CD14-positive monocyte (primary cell): Measurements from ENCODE around the gene ARL3. TPM values are rescaled to one million over a fixed set of nuclear protein-coding genes. Genes with fewer than 3 reads are reported as not detected.

Experiments used
- DNase-seq, 3 donors: peaks; one replicate each; pipeline ENCODE4 v3.0.0-alpha.2; 2011 to 2022
- H2AFZ ChIP-seq: 2 replicates; pipeline ENCODE4 v1.6.0; 2012; ENCODE audit warnings: mild to moderate bottlenecking, low read depth, low read length, inconsistent platforms; ENCODE audit not compliant: insufficient read depth, poor library complexity, severe bottlenecking
- H3K27ac ChIP-seq, 2 donors: 1 replicate in 1 of 2; 2 replicates in 1 of 2; pipeline ENCODE4 v1.5.1; 2012 to 2013; ENCODE audit warnings: low read length in 2 of 2, control low read depth in 1 of 2, inconsistent platforms in 1 of 2, low read depth in 1 of 2, mild to moderate bottlenecking in 1 of 2
- H3K27me3 ChIP-seq, 2 donors: one replicate each; pipeline versions ENCODE4 v1.6.0 to v1.6.1; 2011 to 2013; ENCODE audit warnings: low read length in 2 of 2; ENCODE audit not compliant: control insufficient read depth in 2 of 2, insufficient read depth in 2 of 2
- H3K36me3 ChIP-seq, 2 donors: replicated peaks in 1 of 2; 1 replicate in 1 of 2; 2 replicates in 1 of 2; pipeline versions ENCODE4 v1.5.1 to v1.6.1; 2012 to 2013; ENCODE audit warnings: low read length in 2 of 2, control low read depth in 1 of 2, inconsistent platforms in 1 of 2, mild to moderate bottlenecking in 1 of 2; ENCODE audit not compliant: insufficient read depth in 2 of 2, control insufficient read depth in 1 of 2
- H3K4me1 ChIP-seq, 2 donors: 1 replicate in 1 of 2; 2 replicates in 1 of 2; pipeline versions ENCODE4 v1.5.1 to v1.6.1; 2012 to 2013; ENCODE audit warnings: low read length in 2 of 2, control low read depth in 1 of 2, inconsistent platforms in 1 of 2, mild to moderate bottlenecking in 1 of 2, moderate library complexity in 1 of 2; ENCODE audit not compliant: insufficient read depth in 2 of 2, control insufficient read depth in 1 of 2
- H3K4me2 ChIP-seq: replicated peaks from 2 replicates; pipeline ENCODE3; 2012; ENCODE audit warnings: low read length, moderate library complexity, mild to moderate bottlenecking; ENCODE audit not compliant: poor library complexity, severe bottlenecking; ENCODE audit errors: extremely low read depth
- H3K4me3 ChIP-seq, 3 experiments: fragments of 200-600 bp in 1 of 3; sonication (generic) in 1 of 3; replicated peaks in 1 of 3; 1 replicate in 2 of 3; 2 replicates in 1 of 3; pipeline ENCODE4 v1.5.1; 2011 to 2013; ENCODE audit warnings: low read length in 3 of 3, mild to moderate bottlenecking in 3 of 3, control low read depth in 2 of 3, low read depth in 2 of 3, inconsistent platforms in 1 of 3, moderate library complexity in 1 of 3
- H3K79me2 ChIP-seq: 2 replicates; pipeline ENCODE4 v1.6.0; 2012; ENCODE audit warnings: mild to moderate bottlenecking, control low read depth, inconsistent platforms, low read length, moderate library complexity; ENCODE audit not compliant: insufficient read depth
- H3K9ac ChIP-seq: 2 replicates; pipeline ENCODE4 v1.6.0; 2017; ENCODE audit warnings: low read length, mild to moderate bottlenecking; ENCODE audit not compliant: insufficient read depth, poor library complexity, severe bottlenecking
- H3K9me3 ChIP-seq, 2 donors: replicated peaks in 1 of 2; 1 replicate in 1 of 2; 2 replicates in 1 of 2; pipeline versions ENCODE4 v1.5.1 to v1.6.1; 2012 to 2013; ENCODE audit warnings: low read length in 2 of 2, control low read depth in 1 of 2; ENCODE audit not compliant: control insufficient read depth in 1 of 2, insufficient read depth in 1 of 2
- H4K20me1 ChIP-seq: 2 replicates; pipeline ENCODE4 v1.6.0; 2012; ENCODE audit warnings: mild to moderate bottlenecking, low read length, control low read depth, moderate library complexity; ENCODE audit not compliant: insufficient read depth
- H3K27ac Mint-ChIP-seq, 7 donors: one replicate each; pipeline ENCODE4 v1.8.0; 2020; ENCODE audit warnings: mild to moderate bottlenecking in 7 of 7, mixed read lengths in 7 of 7, moderate library complexity in 6 of 7, inconsistent platforms in 2 of 7
- H3K27me3 Mint-ChIP-seq, 3 donors: one replicate each; pipeline ENCODE4 v1.8.0; 2021 to 2022; ENCODE audit warnings: low read depth in 3 of 3, mild to moderate bottlenecking in 3 of 3, mixed read lengths in 3 of 3, moderate library complexity in 3 of 3, inconsistent platforms in 1 of 3
- H3K36me3 Mint-ChIP-seq, 2 donors: one replicate each; pipeline ENCODE4 v1.8.0; 2020; ENCODE audit warnings: mixed read lengths in 2 of 2, inconsistent platforms in 1 of 2, mild to moderate bottlenecking in 1 of 2
- H3K4me1 Mint-ChIP-seq: one replicate; pipeline ENCODE4 v1.8.0; 2020; ENCODE audit warnings: mild to moderate bottlenecking, mixed read lengths
- H3K4me3 Mint-ChIP-seq, 2 donors: one replicate each; pipeline ENCODE4 v1.8.0; 2020; ENCODE audit warnings: mild to moderate bottlenecking in 2 of 2, mixed read lengths in 2 of 2, moderate library complexity in 1 of 2
- H3K9me3 Mint-ChIP-seq, 7 donors: one replicate each; pipeline ENCODE4 v1.8.0; 2020 to 2022; ENCODE audit warnings: mixed read lengths in 7 of 7, mild to moderate bottlenecking in 6 of 7, moderate library complexity in 6 of 7, inconsistent platforms in 2 of 7
- CTCF ChIP-seq: fragments of 200-600 bp; IDR thresholded peaks from one replicate; pipeline ENCODE4 v1.8.0; 2022; ENCODE audit warnings: antibody characterized with exemption, mild to moderate bottlenecking
- WGBS: methylation state at CpG from one replicate; pipeline ENCODE4 v1.1.5; 2013; ENCODE audit warnings: missing lambda C conversion rate; ENCODE audit not compliant: insufficient coverage; 5-methylcytosine and 5-hydroxymethylcytosine counted together
- intact Hi-C, 2 donors: fragments of 100-400 bp; cut with micrococcal nuclease; formaldehyde crosslinking; loops; one replicate each; pipeline versions ENCODE4 v1.15.0 to v1.15.1; 2023
- polyA plus RNA-seq, 3 donors: library from polyadenylated mRNA; depleted of rRNA in 1 of 3; unstranded in 2 of 3; stranded (reverse) in 1 of 3; fragments of 300-500 nt in 2 of 3; fragments of >200 nt in 1 of 3; fragmentation: Illumina TruSeq in 2 of 3; gene quantifications; 1 replicate in 2 of 3; 2 replicates in 1 of 3; pipeline ENCODE4 v1.2.3, GENCODE V29; 2012 to 2021

The ARL3 gene
- polyA plus RNA-seq, 3 donors: 2.8 to 6.3 (median 6.0) TPM

GRCh38 chr10:102641402-102641801 is 72.8 kb downstream of the ARL3 start:
- no peaks in the 10 kb centered on the region for H3K36me3 ChIP-seq
- Mint-ChIP-seq H3K4me3 (peak overlapping the region; percentile 80 to 94), H3K27me3 (peaks cover 2 to 6% (median 5%) of the 10 kb centered on the region in 3 donors), H3K4me1 (peaks cover 13% of the 10 kb centered on the region), H3K9me3 (peaks cover 0 to 5% (median 2%) of the 10 kb centered on the region in 7 donors), H3K27ac (peak overlapping the region; percentile 91 to 98 (median 95)), H3K36me3 (peaks cover 2% of the 10 kb centered on the region in 2 donors)
- peak overlapping the region; percentile 91 for H2AFZ ChIP-seq
- TF ChIP-seq CTCF: no peak
- peak overlapping the region; percentile 96 for H3K9ac ChIP-seq
- peaks cover 41% of the 10 kb centered on the region for H3K79me2 ChIP-seq
- no peak for DNase-seq
- intact Hi-C loops: no loop called here
- no peaks in the 10 kb centered on the region for H3K9me3 ChIP-seq
- H3K4me3 ChIP-seq: peak overlapping the region; percentile 71 to 99 (median 76)
- H3K4me2 ChIP-seq: peak overlapping the region; percentile 89
- WGBS: 81% methylated on average over 3 of the region's 7 CpGs
- H3K4me1 ChIP-seq: peaks cover 10 to 14% of the 10 kb centered on the region in 2 donors
- H4K20me1 ChIP-seq: peaks cover 12% of the 10 kb centered on the region
- no peaks in the 10 kb centered on the region for H3K27me3 ChIP-seq
- peak overlapping the region; percentile 85 to 99 for H3K27ac ChIP-seq

GRCh38 chr10:102639537-102639936 is 74.7 kb downstream of the ARL3 start:
- no peak overlapping the region for H3K4me2 ChIP-seq
- H4K20me1 ChIP-seq: peaks cover 3% of the 10 kb centered on the region
- H3K27me3 Mint-ChIP-seq: peaks cover 2 to 6% (median 5%) of the 10 kb centered on the region in 3 donors
- H3K9ac ChIP-seq: no peak overlapping the region
- DNase-seq: no peak
- H3K4me1 ChIP-seq: peaks cover 28 to 33% of the 10 kb centered on the region in 2 donors
- H3K4me3 Mint-ChIP-seq: no peak overlapping the region
- no peak overlapping the region for H3K4me3 ChIP-seq
- no peak overlapping the region for H2AFZ ChIP-seq
- no peaks in the 10 kb centered on the region for H3K36me3 ChIP-seq
- TF ChIP-seq CTCF: no peak
- intact Hi-C loops: no loop called here
- H3K27ac ChIP-seq: no peak overlapping the region
- WGBS: 86% methylated on average over 1 of the region's 2 CpGs
- no peak overlapping the region for H3K27ac Mint-ChIP-seq
- H3K79me2 ChIP-seq: peaks cover 25% of the 10 kb centered on the region
- H3K4me1 Mint-ChIP-seq: peaks cover 31% of the 10 kb centered on the region
- H3K36me3 Mint-ChIP-seq: no peaks in the 10 kb centered on the region
- no peaks in the 10 kb centered on the region for H3K27me3 ChIP-seq
- H3K9me3 Mint-ChIP-seq: peaks cover 0 to 3% (median 2%) of the 10 kb centered on the region in 7 donors
- no peaks in the 10 kb centered on the region for H3K9me3 ChIP-seq
